Activated CD4-positive, alpha-beta T cell treated with anti-CD3 and anti-CD28 coated beads, Interleukin-2, Interleukin-6, amounts not matched to agents 100 ng/mL and 50 ng/mL, durations not matched to agents 16 hours and 8 hours (primary cell): ENCODE data around the gene DNAJC11.
"Not testable (repeated sequence)": the region's sequence is repeated elsewhere in the genome, so short reads cannot be mapped to it uniquely, and the experiment has no call there.

Experiments
- DNase-seq: peaks from one replicate; pipeline ENCODE4 v3.0.0-alpha.2; 2020

The DNAJC11 gene, protein sequence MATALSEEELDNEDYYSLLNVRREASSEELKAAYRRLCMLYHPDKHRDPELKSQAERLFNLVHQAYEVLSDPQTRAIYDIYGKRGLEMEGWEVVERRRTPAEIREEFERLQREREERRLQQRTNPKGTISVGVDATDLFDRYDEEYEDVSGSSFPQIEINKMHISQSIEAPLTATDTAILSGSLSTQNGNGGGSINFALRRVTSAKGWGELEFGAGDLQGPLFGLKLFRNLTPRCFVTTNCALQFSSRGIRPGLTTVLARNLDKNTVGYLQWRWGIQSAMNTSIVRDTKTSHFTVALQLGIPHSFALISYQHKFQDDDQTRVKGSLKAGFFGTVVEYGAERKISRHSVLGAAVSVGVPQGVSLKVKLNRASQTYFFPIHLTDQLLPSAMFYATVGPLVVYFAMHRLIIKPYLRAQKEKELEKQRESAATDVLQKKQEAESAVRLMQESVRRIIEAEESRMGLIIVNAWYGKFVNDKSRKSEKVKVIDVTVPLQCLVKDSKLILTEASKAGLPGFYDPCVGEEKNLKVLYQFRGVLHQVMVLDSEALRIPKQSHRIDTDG

GRCh38 chr1:6701437-6702153, at the start of gene DNAJC11:
TSS of gene DNAJC11 (minus strand) at chr1:6701816. CDS start at chr1:6701800, 16 bp downstream.
- DNase-seq = peak; percentile 95

DNA sequence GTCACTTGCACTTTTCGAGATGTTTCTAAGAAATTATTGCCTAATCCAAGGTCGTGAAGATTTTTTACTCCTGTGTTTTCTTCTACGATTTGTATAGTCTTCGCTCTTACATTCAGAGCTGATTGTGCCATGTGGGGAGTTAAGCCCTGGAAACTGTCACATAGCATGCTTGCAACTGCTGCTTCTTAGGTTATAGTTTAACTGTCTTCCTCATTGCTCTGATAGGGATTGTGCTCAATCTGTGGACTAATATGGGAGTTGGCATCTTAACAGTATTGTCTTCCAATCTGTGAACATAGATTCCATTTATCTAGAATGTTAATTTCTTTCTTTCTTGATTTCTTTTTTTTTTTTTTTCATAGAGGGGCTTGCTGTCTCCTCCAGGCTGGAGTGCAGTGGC, 48.9 kb upstream of the DNAJC11 start:
- DNase-seq = no peak

- DNase-seq = no peak
Observed at GRCh38 chr1:6747674-6748073, 46.1 kb upstream of the DNAJC11 start.

GRCh38 chr1:6745073-6745472, 43.5 kb upstream of the DNAJC11 start:
- peak; percentile 71 for DNase-seq

GRCh38 chr1:6743189-6744101, 41.8 kb upstream of the DNAJC11 start:
- DNase-seq = peak; percentile 37

- not testable (repeated sequence) for DNase-seq
Observed at GRCh38 chr1:6742676-6743188, 41.1 kb upstream of the DNAJC11 start.

- DNase-seq = no peak
Observed at GRCh38 chr1:6738987-6739676, 37.5 kb upstream of the DNAJC11 start.

GRCh38 chr1:6732942-6733341, 31.3 kb upstream of the DNAJC11 start:
- no peak for DNase-seq

DNA sequence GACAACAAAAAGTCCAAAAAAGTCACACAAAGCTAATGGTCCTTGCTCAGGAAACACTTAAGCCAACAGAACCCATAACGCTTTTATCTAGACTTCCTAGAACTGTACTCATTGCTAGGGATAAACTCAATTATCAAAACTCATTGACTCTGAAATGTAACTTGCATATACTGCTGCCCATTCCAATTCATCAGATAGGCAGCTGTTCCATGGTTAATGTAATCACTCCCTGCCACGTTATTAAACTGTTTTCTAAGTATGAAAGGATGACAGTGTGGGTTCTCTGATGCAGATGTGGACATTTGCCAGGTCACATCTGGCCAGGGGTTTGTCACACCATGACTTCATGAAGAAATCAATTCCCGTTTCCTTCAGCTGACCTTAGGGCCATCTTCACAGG, 30.3 kb upstream of the DNAJC11 start:
- no peak for DNase-seq

- DNase-seq = no peak
Observed at GRCh38 chr1:6730880-6731279, 29.3 kb upstream of the DNAJC11 start.

- no peak for DNase-seq
Observed at GRCh38 chr1:6730473-6730872, 28.9 kb upstream of the DNAJC11 start.

GRCh38 chr1:6727535-6727934, 25.9 kb upstream of the DNAJC11 start:
- peak; percentile 77 for DNase-seq

- DNase-seq = no peak
Observed at GRCh38 chr1:6726253-6726652, 24.6 kb upstream of the DNAJC11 start.

DNA sequence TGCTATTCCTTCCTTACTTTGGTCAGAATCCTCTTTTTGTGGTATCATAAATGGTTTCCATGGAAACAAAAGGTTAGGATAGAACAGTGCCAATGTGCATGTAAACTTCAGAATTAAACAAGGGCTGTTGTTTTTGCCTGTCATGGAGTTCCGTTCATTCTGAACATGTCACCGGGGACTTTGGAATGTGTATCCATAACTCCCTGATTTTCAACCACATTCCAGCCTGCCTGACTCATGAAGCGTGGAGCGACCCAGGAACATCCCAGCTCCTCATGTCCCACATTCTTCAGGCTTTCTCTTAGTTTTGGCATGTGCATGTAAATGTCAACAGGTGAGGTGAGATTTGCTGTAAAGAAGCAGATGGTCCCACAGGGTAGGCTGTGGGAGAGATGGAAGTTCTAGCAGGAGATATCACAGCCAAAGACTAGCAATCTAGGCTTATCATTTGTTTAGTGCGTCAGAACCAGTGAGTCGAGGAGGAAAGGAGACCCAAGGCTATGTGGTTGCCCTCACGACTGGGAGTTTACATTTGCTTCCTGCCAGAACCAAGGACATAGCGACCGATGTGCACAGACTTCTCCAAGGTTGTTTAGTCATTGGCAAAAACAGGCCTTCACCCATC, 23.0 kb upstream of the DNAJC11 start:
- no peak for DNase-seq

GRCh38 chr1:6723621-6724428, 22.2 kb upstream of the DNAJC11 start:
- DNase-seq = no peak

GRCh38 chr1:6711174-6711573, 9.6 kb upstream of the DNAJC11 start:
- no peak for DNase-seq

GRCh38 chr1:6704746-6705145, 3.1 kb upstream of the DNAJC11 start:
- no peak for DNase-seq

DNA sequence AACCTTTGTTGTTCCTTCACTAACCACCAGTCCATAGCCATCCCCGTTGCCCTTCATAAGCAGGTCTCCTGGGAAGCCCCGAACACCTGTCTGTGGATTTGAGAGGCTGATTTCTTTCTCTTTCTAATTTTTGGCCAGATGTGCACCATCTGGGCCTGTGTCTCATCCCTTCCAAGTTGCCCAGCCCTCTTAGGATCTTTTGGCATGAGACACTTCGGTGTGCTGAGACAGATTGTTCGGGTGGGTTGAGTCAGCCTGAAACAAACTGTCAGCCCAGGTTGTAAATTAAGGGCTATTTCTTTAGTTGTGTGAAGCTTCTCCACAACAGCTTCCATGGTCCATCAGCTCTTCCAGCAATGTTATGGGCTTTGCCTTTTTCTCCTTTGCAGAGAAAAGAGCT, 1.4 kb upstream of the DNAJC11 start:
- DNase-seq = no peak

- DNase-seq = no peak
Observed at GRCh38 chr1:6700853-6701436, 671 bp downstream of the DNAJC11 start.

DNA sequence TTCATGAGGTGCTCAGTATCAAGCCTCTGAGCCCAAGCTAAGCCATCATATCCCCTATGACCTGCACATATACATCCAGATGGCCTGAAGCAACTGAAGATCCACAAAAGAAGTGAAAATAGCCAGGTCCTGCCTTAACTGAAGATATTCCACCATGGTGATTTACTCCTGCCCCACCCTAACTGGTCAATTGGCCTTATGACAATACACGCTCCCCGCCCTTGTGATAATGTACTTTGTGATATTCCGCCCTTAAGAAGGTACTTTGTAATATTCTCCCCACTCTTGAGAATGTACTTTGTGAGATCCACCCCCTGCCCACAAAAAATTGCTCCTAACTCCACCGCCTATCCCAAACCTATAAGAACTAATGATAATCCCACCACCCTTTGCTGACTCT, 1.7 kb downstream of the DNAJC11 start:
- not testable (repeated sequence) for DNase-seq
